Hepatocyte (in vitro differentiated cells): Measurements from ENCODE around the gene SHBG. TPM values are rescaled to one million over a fixed set of nuclear protein-coding genes. Genes with fewer than 3 reads are reported as not detected.
A peak's percentile ranks its signal among the peaks of the same experiment; 100 is the strongest.

Source experiments
- DNase-seq: peaks from one replicate; pipeline ENCODE4 v3.0.0-alpha.2; 2016; ENCODE audit warnings: low spot score
- H2AFZ ChIP-seq: fragments of 200-600 bp; sonication (generic); 2 replicates; pipeline ENCODE4 v1.6.0; 2016; ENCODE audit warnings: antibody characterized with exemption, mild to moderate bottlenecking
- H3K27ac ChIP-seq: fragments of 200-600 bp; sonication (generic); 2 replicates; pipeline ENCODE4 v1.5.1; 2016; ENCODE audit warnings: mild to moderate bottlenecking
- H3K27me3 ChIP-seq: fragments of 200-600 bp; sonication (generic); 2 replicates; pipeline ENCODE4 v1.6.1; 2016
- H3K36me3 ChIP-seq: fragments of 200-600 bp; sonication (generic); replicated peaks from 2 replicates; pipeline ENCODE4 v1.5.1; 2016; ENCODE audit warnings: low read depth; ENCODE audit not compliant: insufficient read depth
- H3K4me1 ChIP-seq: fragments of 200-600 bp; sonication (generic); 2 replicates; pipeline ENCODE4 v1.5.1; 2016; ENCODE audit warnings: mild to moderate bottlenecking, moderate library complexity; ENCODE audit not compliant: insufficient read depth
- H3K4me2 ChIP-seq: fragments of 200-600 bp; sonication (generic); 2 replicates; pipeline ENCODE4 v1.6.0; 2016
- H3K4me3 ChIP-seq: fragments of 200-600 bp; sonication (generic); 2 replicates; pipeline ENCODE4 v1.5.1; 2016; ENCODE audit warnings: mild to moderate bottlenecking
- H3K79me2 ChIP-seq: fragments of 200-600 bp; sonication (generic); 2 replicates; pipeline ENCODE4 v1.6.0; 2017; ENCODE audit warnings: mild to moderate bottlenecking
- H3K9me2 ChIP-seq: fragments of 200-600 bp; sonication (generic); replicated peaks from 2 replicates; pipeline ENCODE4 v1.6.0; 2017; ENCODE audit warnings: mild to moderate bottlenecking; ENCODE audit not compliant: insufficient read depth
- H3K9me3 ChIP-seq: fragments of 200-600 bp; sonication (generic); 2 replicates; pipeline ENCODE4 v1.5.1; 2016; ENCODE audit warnings: low read depth, mild to moderate bottlenecking
- H4K20me1 ChIP-seq: fragments of 200-600 bp; sonication (generic); 2 replicates; pipeline ENCODE4 v1.6.0; 2016; ENCODE audit warnings: mild to moderate bottlenecking; ENCODE audit not compliant: insufficient read depth, poor library complexity, severe bottlenecking
- CTCF ChIP-seq: fragments of 200-600 bp; sonication (generic); IDR thresholded peaks from 2 replicates; pipeline ENCODE4 v1.5.1; 2016; ENCODE audit warnings: antibody characterized with exemption, mild to moderate bottlenecking; ENCODE audit not compliant: poor library complexity
- EZH2 ChIP-seq: fragments of 200-600 bp; sonication (generic); IDR thresholded peaks from 2 replicates; pipeline ENCODE4 v1.6.1; 2016; ENCODE audit warnings: antibody characterized with exemption, mild to moderate bottlenecking, borderline replicate concordance
- EZH2phosphoT487 ChIP-seq: fragments of 200-600 bp; sonication (generic); IDR thresholded peaks from one replicate; pipeline ENCODE4 v1.6.1; 2018; ENCODE audit warnings: antibody characterized with exemption, mild to moderate bottlenecking, low read depth, moderate library complexity; ENCODE audit not compliant: unreplicated experiment, severe bottlenecking
- WGBS: methylation state at CpG from one replicate; pipeline ENCODE4 v1.1.6; 2016; ENCODE audit warnings: low lambda C conversion rate; ENCODE audit errors: missing lambda C conversion rate; 5-methylcytosine and 5-hydroxymethylcytosine counted together
- polyA plus RNA-seq: library from polyadenylated mRNA; unstranded; fragments of >200 nt; fragmentation: Nextera tagmentation; extraction: Ambion mirVana; gene quantifications from 2 replicates; pipeline ENCODE4 v1.2.1, GENCODE V29; 2016
- total RNA-seq: library from RNA; depleted of rRNA; stranded (reverse); fragments of >200 nt; gene quantifications from 2 replicates; pipeline ENCODE4 v1.2.3, GENCODE V29; 2014

The SHBG gene
- total and polyA plus RNA-seq, 2 experiments from 2014 or later = 5.3 to 9.0 TPM

- no peak for DNase-seq
- H4K20me1 ChIP-seq = no peaks in the 10 kb centered on the region
- H3K27me3 ChIP-seq = peaks cover 33% of the 10 kb centered on the region
- no peaks in the 10 kb centered on the region for H3K36me3 ChIP-seq
- H2AFZ ChIP-seq = peak overlapping the region; percentile 55
- H3K4me3 ChIP-seq = peak overlapping the region; percentile 47
- no peaks in the 10 kb centered on the region for H3K9me2 ChIP-seq
- whole genome bisulfite sequencing = 1% methylated on average over 36 of the region's 45 CpGs
- no peaks in the 10 kb centered on the region for H3K79me2 ChIP-seq
- no peak for TF ChIP-seq CTCF
- TF ChIP-seq EZH2 = peak; percentile 59
- H3K27ac ChIP-seq = no peak overlapping the region
- H3K4me2 ChIP-seq = peak overlapping the region; percentile 99
- no peaks in the 10 kb centered on the region for H3K9me3 ChIP-seq
- peaks cover 5% of the 10 kb centered on the region for H3K4me1 ChIP-seq
These were observed 21.2 kb downstream of the SHBG start for GRCh38 chr17:7651097-7651664.

DNA sequence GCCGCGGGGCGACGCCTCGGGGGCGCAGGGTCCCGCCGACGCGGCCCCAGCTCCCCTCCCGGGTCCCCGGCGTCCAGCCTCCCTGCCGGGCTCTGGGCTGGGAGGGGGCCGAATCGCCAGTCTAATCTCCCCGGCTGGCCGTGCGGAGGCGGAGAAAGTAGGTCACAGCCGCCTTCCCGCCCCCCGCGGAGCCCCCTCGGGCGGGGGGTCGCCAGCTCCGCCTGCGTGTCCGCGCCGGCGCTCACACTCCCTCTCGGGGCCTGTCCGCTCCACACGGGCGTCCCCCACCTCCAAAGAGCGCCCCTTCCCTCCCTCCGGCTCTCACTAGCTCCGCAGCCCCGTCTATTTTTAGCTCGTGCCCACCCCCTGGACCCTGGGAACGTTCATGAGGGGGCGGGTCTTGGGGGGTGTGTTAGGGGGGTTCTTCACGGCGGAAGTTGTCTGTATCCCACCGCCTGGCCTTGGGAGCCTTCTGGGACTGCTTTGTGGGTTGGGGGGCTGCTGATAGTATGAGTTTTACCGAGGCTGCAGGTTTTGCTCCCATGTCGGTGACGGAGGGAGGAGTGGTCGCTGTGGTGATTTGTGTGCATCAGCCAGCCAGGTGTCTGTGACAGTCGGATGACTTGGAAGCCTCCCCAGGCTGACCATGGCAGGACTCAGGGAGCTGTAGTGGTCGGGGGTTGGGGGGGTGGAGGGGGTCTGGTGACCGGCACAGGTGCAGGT lies 21.9 kb downstream of the SHBG start:
- peak overlapping the region; percentile 55 for H2AFZ ChIP-seq
- H3K4me3 ChIP-seq = peak overlapping the region; percentile 47
- peaks cover 5% of the 10 kb centered on the region for H3K4me1 ChIP-seq
- 8% methylated on average over 18 of the region's 54 CpGs for WGBS
- no peak for TF ChIP-seq CTCF
- TF ChIP-seq EZH2phosphoT487 = no peak
- no peak for TF ChIP-seq EZH2
- no peaks in the 10 kb centered on the region for H3K9me3 ChIP-seq
- H3K9me2 ChIP-seq = no peaks in the 10 kb centered on the region
- H4K20me1 ChIP-seq = no peaks in the 10 kb centered on the region
- peak overlapping the region; percentile 99 for H3K4me2 ChIP-seq
- no peaks in the 10 kb centered on the region for H3K79me2 ChIP-seq
- H3K27me3 ChIP-seq = peaks cover 33% of the 10 kb centered on the region
- no peaks in the 10 kb centered on the region for H3K36me3 ChIP-seq
- peak; percentile 55 for DNase-seq
- H3K27ac ChIP-seq = no peak overlapping the region

- Histone ChIP-seq H3K9me2 (no peaks in the 10 kb centered on the region), H2AFZ (no peak overlapping the region), H3K9me3 (no peaks in the 10 kb centered on the region), H3K27me3 (peaks cover 33% of the 10 kb centered on the region), H3K27ac (no peak overlapping the region), H3K4me1 (peaks cover 5% of the 10 kb centered on the region), H3K4me2 (peak overlapping the region; percentile 99), H3K36me3 (no peaks in the 10 kb centered on the region), H4K20me1 (no peaks in the 10 kb centered on the region), H3K79me2 (no peaks in the 10 kb centered on the region), H3K4me3 (no peak overlapping the region)
- 80% methylated on average over 12 of the region's 12 CpGs for WGBS
- no peak for TF ChIP-seq EZH2phosphoT487
- no peak for TF ChIP-seq CTCF
- TF ChIP-seq EZH2 = no peak
- DNase-seq = no peak
These were observed 22.7 kb downstream of the SHBG start for GRCh38 chr17:7652388-7653356.
